GM12892 (cell line): ENCODE results near the gene RNF44.

ENCODE experiments used
- POLR2A ChIP-seq: IDR thresholded peaks from 2 replicates; pipeline ENCODE4 v1.6.1; 2011; ENCODE audit warnings: low read depth, low read length, control low read depth
- POLR2AphosphoS5 ChIP-seq: IDR thresholded peaks from 2 replicates; pipeline ENCODE4 v1.6.1; 2011; ENCODE audit warnings: low read depth, low read length, control low read depth
- TAF1 ChIP-seq: IDR thresholded peaks from 2 replicates; pipeline ENCODE4 v1.6.1; 2011; ENCODE audit warnings: low read depth, mild to moderate bottlenecking, control low read depth, low read length, borderline replicate concordance

- TF ChIP-seq POLR2AphosphoS5 (no peak), POLR2A (no peak), TAF1 (no peak)
These were observed 44.8 kb downstream of the RNF44 start for GRCh38 chr5:176492431-176492830.
